SK-N-SH treated with all-trans-retinoic acid at 6 μM for 48 hours (cell line): Measurements from ENCODE around the gene KRTCAP2.
"Not testable (repeated sequence)": the region's sequence is repeated elsewhere in the genome, so short reads cannot be mapped to it uniquely, and the experiment has no call there.

Experiments used
- ATAC-seq: fragments of 200-7000 bp; cut with Tn5 transposase; 3 replicates; pipeline ENCODE4 v1.9.1; 2020; ENCODE audit warnings: mild to moderate bottlenecking, moderate library complexity
- ARNTL ChIP-seq: fragments of 450-650 bp; formaldehyde crosslinking; IDR thresholded peaks from 2 replicates; pipeline ENCODE4 v1.5.0; 2020; ENCODE audit warnings: low read depth, mild to moderate bottlenecking, moderate library complexity, borderline replicate concordance
- BACH2 ChIP-seq: fragments of 250-450 bp; sonication (Bioruptor Pico); IDR thresholded peaks from 2 replicates; pipeline ENCODE4 v1.9.0; 2021; ENCODE audit warnings: mild to moderate bottlenecking, borderline replicate concordance
- CSDC2 ChIP-seq: fragments of 250-450 bp; sonication (Bioruptor Pico); IDR thresholded peaks from 2 replicates; pipeline ENCODE4 v1.5.0; 2020; ENCODE audit warnings: mild to moderate bottlenecking, moderate library complexity
- ESRRG ChIP-seq: fragments of 250-450 bp; sonication (Bioruptor Pico); IDR thresholded peaks from 2 replicates; pipeline ENCODE4 v1.6.1; 2021; ENCODE audit warnings: mild to moderate bottlenecking
- ISL1 ChIP-seq: fragments of 250-450 bp; sonication (Bioruptor Pico); IDR thresholded peaks from 2 replicates; pipeline ENCODE4 v2.1.2; 2022; ENCODE audit warnings: mild to moderate bottlenecking, moderate library complexity
- OSR1 ChIP-seq: fragments of 250-450 bp; sonication (Bioruptor Pico); IDR thresholded peaks from 2 replicates; pipeline ENCODE4 v1.8.0; 2022; ENCODE audit warnings: moderate library complexity, mild to moderate bottlenecking, inconsistent platforms
- PPARA ChIP-seq: fragments of 250-450 bp; sonication (Bioruptor Pico); IDR thresholded peaks from 2 replicates; pipeline ENCODE4 v1.5.0; 2020; ENCODE audit warnings: mild to moderate bottlenecking, borderline replicate concordance
- RARB ChIP-seq: fragments of 250-450 bp; sonication (Bioruptor Pico); IDR thresholded peaks from 2 replicates; pipeline ENCODE4 v1.8.0; 2021; ENCODE audit warnings: mild to moderate bottlenecking, moderate library complexity
- SNAI2 ChIP-seq: fragments of 250-450 bp; sonication (Bioruptor Pico); IDR thresholded peaks from 2 replicates; pipeline ENCODE4 v1.5.0; 2020; ENCODE audit warnings: mild to moderate bottlenecking, moderate library complexity
- ZFP3 ChIP-seq: fragments of 250-450 bp; sonication (Bioruptor Pico); IDR thresholded peaks from 2 replicates; pipeline ENCODE4 v1.5.0; 2020; ENCODE audit warnings: mild to moderate bottlenecking, moderate library complexity
- ZFP30 ChIP-seq: fragments of 450-650 bp; formaldehyde crosslinking; IDR thresholded peaks from 2 replicates; pipeline ENCODE4 v1.5.0; 2022; ENCODE audit warnings: mild to moderate bottlenecking, moderate library complexity
- ZNF8 ChIP-seq: fragments of 450-650 bp; formaldehyde crosslinking; IDR thresholded peaks from 2 replicates; pipeline ENCODE4 v1.5.0; 2020; ENCODE audit warnings: mild to moderate bottlenecking, moderate library complexity
- TF ChIP-seq, protein P1 (sequence below): fragments of 250-450 bp; sonication (Bioruptor Pico); IDR thresholded peaks from 2 replicates; pipeline ENCODE4 v1.8.0; 2020; ENCODE audit warnings: mild to moderate bottlenecking, moderate library complexity, borderline replicate concordance
- TF ChIP-seq, protein P2 (sequence below): fragments of 250-450 bp; sonication (Bioruptor Pico); IDR thresholded peaks from 2 replicates; pipeline ENCODE4 v1.8.0; 2021; ENCODE audit warnings: low read depth, mild to moderate bottlenecking, moderate library complexity, borderline replicate concordance
- TF ChIP-seq, protein P3 (sequence below): fragments of 250-450 bp; sonication (Bioruptor Pico); IDR thresholded peaks from 2 replicates; pipeline ENCODE4 v1.5.1; 2020; ENCODE audit warnings: low read depth, mild to moderate bottlenecking, moderate library complexity

Gene KRTCAP2

DNA sequence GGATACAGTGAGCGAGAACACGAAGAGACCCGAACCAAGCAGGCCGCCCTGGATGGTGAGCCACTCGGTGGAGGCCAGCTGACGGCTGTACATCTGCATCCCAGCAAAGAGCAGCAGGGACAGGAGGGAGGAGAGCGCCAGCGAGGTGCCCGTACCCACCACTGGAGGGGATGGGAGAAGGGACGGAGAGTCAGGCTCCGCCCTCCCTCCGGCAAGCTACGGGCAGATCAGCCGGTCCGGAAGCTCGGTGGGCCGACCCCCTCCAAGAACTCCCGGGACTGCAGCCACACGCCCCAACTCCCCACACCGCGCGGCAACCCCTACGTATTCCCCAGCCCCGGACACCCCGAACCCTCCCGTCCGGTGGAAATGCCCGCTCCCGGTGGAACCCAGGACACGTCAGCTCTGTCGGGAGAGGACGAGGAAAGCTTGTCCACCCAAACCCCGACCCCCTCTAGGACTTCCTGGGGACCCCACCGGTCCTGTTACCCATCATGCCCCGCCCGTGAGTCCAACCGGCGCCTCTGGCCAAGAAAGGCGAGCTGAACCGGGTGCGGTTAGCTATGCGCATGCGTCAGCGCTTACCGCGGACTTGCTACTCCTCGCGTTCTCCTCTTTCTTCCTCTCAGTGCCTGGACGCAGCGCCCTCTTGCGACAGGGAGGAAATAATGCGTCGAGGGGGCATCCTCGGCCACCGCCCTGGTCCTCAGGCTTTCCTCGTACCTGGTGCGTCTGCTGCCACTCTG, at the start of gene KRTCAP2:
KRTCAP2 (minus strand) TSS at position 573 of the 746 bp plus-strand sequence; CDS start at position 493, 80 bp downstream.
- peak; percentile 78 for ATAC-seq
- TF ChIP-seq RARB (CRISPR knock-in tag): no peak

DNA sequence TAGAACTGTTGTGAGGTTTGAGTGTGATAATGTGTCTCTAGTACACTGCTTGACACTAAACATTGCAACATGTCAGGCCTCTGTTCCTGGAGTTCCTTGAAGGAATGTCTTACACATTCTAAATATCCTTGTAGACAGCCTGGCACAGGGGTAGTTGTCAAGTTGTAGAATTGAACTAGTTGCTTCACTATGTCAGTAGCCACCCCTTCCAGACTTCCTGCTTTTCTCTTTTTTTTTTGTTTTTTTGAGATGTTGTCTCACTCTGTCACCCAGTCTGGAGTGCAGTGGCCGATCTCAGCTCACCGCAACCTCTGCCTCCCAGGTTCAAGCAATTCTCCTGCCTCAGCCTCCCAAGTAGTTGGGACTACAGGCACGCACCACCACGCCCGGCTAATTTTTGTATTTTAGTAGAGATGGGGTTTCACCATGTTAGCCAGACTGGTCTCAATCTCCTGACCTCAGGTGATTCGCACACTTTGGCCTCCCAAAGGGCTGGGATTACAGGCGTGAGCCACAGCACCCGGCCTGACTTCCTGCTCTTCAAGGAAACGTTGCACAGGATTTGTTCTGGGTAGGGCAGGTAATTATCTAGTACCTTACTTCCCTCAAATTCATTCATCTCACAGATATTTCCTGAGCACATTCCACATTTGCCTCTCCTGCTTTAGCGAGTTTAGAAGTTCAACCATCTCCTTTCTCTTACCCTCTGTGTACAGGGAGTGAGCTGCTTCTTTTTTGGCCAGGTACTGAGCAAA, 47.3 kb upstream of the KRTCAP2 start:
- ATAC-seq: not testable (repeated sequence)

DNA sequence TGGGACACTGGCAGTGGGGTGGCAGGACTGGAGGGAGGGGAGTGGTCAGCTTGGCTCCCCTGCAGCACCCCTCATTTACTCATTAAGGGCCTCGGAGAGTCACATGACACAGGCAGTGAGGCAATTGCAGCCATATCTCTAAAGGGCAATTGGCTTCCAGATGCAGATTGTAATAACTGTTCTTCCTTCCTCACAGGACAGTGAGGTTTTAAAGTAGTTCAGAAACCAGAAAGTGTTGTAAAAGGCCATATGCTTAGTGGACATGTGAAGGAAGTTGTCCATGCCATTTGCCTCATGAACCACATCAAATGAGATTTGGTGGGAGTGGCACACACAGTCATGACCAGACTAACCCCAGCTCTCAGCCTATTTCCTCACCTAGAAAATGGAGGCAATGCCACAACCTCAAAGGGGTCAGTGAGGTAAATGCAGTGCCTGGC, 46.5 kb upstream of the KRTCAP2 start:
- ATAC-seq: peak; percentile 44
- TF ChIP-seq ZNF8 (CRISPR knock-in tag): no peak

DNA sequence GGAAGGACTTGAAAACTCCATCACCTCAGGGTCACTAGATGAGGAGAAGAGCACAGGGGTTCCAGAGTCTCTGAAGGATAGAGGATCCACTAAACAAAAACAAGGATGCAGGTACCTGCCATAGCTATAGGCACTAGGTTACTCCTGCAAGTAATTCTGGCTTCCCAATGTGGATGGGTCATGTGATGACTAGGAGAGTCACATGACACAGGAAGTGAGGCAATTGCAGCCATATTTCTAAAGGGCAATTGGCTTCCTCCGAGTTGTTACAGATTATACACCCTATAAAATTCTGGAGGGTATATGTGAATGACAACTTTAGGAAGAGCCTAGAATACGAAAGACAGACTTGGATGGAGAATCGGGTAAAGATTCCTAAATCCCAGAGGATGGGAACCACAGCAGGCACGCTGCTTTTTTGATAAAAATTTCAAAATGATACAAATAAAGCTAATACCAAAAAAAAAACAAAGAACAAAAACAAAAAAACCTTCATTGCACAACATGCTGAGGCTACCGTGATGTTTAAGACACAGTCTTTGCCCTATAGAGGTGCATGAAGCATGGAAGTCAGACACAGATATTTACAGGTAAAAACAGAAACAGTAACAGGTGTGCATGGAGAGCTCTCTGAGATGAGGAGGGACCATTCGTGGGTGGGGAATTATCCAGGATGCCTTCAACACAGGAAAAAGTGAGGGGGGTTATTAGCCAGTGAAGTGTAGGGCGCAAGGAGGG, 45.9 kb upstream of the KRTCAP2 start:
- TF ChIP-seq RARB (CRISPR knock-in tag) (no peak), ZFP3 (CRISPR knock-in tag) (no peak), CSDC2 (no peak), ZNF8 (CRISPR knock-in tag) (no peak), BACH2 (CRISPR knock-in tag) (no peak), PPARA (no peak), ARNTL (no peak), ESRRG (CRISPR knock-in tag) (no peak), ZFP30 (CRISPR knock-in tag) (no peak), SNAI2 (CRISPR knock-in tag) (no peak)
- TF ChIP-seq, protein P1, sequence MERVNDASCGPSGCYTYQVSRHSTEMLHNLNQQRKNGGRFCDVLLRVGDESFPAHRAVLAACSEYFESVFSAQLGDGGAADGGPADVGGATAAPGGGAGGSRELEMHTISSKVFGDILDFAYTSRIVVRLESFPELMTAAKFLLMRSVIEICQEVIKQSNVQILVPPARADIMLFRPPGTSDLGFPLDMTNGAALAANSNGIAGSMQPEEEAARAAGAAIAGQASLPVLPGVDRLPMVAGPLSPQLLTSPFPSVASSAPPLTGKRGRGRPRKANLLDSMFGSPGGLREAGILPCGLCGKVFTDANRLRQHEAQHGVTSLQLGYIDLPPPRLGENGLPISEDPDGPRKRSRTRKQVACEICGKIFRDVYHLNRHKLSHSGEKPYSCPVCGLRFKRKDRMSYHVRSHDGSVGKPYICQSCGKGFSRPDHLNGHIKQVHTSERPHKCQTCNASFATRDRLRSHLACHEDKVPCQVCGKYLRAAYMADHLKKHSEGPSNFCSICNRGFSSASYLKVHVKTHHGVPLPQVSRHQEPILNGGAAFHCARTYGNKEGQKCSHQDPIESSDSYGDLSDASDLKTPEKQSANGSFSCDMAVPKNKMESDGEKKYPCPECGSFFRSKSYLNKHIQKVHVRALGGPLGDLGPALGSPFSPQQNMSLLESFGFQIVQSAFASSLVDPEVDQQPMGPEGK: no peak
- TF ChIP-seq, protein P2, sequence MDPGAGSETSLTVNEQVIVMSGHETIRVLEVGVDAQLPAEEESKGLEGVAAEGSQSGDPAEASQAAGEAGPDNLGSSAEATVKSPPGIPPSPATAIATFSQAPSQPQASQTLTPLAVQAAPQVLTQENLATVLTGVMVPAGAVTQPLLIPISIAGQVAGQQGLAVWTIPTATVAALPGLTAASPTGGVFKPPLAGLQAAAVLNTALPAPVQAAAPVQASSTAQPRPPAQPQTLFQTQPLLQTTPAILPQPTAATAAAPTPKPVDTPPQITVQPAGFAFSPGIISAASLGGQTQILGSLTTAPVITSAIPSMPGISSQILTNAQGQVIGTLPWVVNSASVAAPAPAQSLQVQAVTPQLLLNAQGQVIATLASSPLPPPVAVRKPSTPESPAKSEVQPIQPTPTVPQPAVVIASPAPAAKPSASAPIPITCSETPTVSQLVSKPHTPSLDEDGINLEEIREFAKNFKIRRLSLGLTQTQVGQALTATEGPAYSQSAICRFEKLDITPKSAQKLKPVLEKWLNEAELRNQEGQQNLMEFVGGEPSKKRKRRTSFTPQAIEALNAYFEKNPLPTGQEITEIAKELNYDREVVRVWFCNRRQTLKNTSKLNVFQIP (CRISPR knock-in tag): no peak
- TF ChIP-seq, all 23 proteins: peak for 0
- peak; percentile 76 for ATAC-seq

DNA sequence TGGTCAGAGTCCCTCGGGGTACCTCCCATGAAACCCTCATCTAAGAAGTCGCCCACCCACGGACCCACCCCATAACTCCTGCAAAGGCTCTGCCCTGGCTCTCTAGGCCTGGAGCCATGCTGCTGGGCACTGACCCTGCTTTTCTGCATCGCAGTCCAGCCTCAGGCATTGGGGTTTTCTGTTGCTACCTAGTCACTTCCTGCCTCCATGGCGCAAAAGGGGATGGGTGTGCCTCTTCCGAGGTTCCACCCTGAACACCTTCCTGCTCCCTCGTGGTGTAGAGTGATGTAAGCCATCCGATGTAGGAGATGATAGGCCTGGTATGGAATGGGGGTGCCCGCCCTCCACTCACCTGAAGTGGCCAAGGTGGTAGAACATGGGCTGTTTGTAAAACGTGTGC, 41.6 kb upstream of the KRTCAP2 start:
- ATAC-seq: not testable (repeated sequence)

DNA sequence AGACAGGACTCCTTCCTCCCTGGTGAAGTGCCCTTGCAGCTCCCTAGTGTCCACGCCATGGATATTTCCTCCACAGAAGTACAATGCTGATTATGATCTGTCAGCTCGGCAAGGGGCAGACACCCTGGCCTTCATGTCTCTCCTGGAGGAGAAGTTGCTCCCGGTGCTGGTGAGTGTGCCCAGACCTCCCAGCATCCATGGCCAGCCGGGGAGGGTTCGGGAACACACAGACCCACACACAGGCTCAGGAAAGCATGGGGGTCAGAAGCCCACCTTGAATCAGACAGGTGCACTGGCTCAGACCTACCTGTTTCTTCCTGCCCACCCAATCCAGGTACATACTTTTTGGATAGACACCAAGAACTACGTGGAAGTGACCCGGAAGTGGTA, 38.9 kb upstream of the KRTCAP2 start:
- ATAC-seq: not testable (repeated sequence)

DNA sequence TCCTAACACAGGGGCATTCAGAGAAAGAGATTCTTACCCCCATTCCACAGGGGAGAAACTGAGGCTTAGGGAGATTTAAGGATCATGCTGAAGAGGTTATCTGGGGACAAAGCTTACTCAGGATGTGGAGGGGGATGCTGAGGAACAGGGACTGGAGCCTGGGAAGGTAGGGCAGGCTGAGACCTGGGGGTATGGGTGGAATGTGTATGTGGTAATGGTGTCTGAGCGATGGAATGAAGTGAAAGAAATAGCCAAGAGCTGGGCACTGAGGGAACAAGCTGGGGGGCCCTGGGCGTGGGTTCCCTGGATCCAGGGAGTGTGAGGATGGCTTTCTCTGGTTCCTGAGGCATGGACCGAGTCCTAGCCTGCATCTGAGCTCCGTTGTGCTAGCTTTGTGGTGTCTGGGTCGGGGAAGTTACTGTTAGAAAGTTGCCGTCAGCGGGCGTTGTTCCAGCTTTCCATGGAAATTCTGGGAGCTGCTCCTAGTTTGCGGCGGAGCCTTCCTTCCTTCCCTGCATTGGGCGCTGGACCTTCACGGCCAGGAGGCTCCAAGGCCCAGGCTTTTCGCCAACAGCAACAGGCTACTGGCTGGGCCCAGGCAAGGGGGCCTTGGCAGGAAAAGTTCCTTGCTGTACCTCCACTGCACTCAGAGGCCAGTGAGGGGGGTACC, 38.4 kb upstream of the KRTCAP2 start:
- not testable (repeated sequence) for ATAC-seq

DNA sequence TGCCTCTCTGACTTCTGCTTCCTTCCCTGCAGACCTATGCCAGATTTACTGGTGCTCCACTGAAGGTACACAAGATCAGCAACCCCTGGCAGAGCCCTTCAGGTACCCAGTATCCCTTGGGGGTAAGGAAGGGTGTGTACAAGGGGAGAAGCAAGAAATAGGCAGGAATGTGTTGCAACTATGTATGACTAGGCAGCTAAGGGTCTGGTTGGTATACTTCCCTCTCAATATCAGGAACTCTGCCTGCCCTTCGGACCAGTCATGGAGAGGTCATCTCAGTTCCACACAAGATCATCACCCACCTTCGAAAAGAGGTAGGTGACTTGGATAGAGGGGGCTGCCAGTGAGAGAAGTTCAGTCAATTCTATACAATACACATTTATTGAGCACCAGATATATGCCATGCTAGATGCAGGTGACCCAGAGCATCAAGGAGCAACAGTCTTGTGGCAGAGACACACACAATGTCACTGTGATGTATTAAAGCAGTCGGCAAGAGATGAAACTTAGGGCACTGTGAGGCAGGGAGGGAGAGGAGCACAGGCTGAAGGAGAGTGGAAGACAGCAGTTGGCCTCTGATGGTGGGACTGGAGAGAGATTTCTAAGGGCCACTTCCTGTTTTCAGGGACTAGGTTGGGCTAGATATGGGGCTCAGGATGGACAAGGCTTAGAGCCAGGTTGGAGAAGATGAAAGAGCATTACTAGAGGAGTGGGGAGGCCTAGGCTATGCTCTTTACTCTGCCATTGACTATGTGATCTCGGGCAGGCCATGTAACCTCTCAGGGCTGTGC, 37.4 kb upstream of the KRTCAP2 start:
- no peak for ATAC-seq
- TF ChIP-seq ESRRG (CRISPR knock-in tag): no peak
- no peak for TF ChIP-seq OSR1 (CRISPR knock-in tag)
- TF ChIP-seq ZNF8 (CRISPR knock-in tag): no peak
- TF ChIP-seq, protein P2 (CRISPR knock-in tag): no peak
- TF ChIP-seq, protein P3, sequence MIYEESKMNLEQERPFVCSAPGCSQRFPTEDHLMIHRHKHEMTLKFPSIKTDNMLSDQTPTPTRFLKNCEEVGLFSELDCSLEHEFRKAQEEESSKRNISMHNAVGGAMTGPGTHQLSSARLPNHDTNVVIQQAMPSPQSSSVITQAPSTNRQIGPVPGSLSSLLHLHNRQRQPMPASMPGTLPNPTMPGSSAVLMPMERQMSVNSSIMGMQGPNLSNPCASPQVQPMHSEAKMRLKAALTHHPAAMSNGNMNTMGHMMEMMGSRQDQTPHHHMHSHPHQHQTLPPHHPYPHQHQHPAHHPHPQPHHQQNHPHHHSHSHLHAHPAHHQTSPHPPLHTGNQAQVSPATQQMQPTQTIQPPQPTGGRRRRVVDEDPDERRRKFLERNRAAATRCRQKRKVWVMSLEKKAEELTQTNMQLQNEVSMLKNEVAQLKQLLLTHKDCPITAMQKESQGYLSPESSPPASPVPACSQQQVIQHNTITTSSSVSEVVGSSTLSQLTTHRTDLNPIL (CRISPR knock-in tag): no peak
- no peak for TF ChIP-seq ISL1 (CRISPR knock-in tag)
- no peak for TF ChIP-seq ZFP30 (CRISPR knock-in tag)
